HEK293 (cell line): ENCODE results near the gene CLMN.

Experiments
- GLI4 ChIP-seq: fragments of 450-650 bp; formaldehyde crosslinking; IDR thresholded peaks from 2 replicates; pipeline ENCODE4 v1.5.1; 2016; ENCODE audit warnings: missing biosample characterization, missing genetic modification characterization
- KLF1 ChIP-seq: fragments of 450-650 bp; formaldehyde crosslinking; IDR thresholded peaks from 2 replicates; pipeline ENCODE4 v1.5.1; 2016; ENCODE audit warnings: missing biosample characterization, missing genetic modification characterization
- SP2 ChIP-seq: fragments of 450-650 bp; formaldehyde crosslinking; IDR thresholded peaks from 2 replicates; pipeline ENCODE4 v1.5.1; 2016; ENCODE audit warnings: missing biosample characterization, missing genetic modification characterization
- TCF7L2 ChIP-seq: IDR thresholded peaks from 2 replicates; pipeline ENCODE4 v1.6.1; 2011; ENCODE audit warnings: low read depth, mild to moderate bottlenecking, inconsistent platforms, low read length, moderate library complexity, borderline replicate concordance
- ZNF274 ChIP-seq, 2 experiments: fragments of 200-500 bp in 1 of 2; fragments of 450-650 bp in 1 of 2; sonication (Bioruptor generic) in 1 of 2; formaldehyde crosslinking in 1 of 2; IDR thresholded peaks; 2 replicates each; pipeline versions ENCODE4 v1.5.1 to v1.6.1; 2014 to 2016; ENCODE audit warnings: borderline replicate concordance in 1 of 2, inconsistent platforms in 1 of 2, low read length in 1 of 2, missing biosample characterization in 1 of 2, missing genetic modification characterization in 1 of 2
- ZNF324 ChIP-seq: fragments of 450-650 bp; formaldehyde crosslinking; IDR thresholded peaks from 2 replicates; pipeline ENCODE4 v1.5.1; 2016; ENCODE audit warnings: missing biosample characterization, missing genetic modification characterization
- ZNF621 ChIP-seq: fragments of 450-650 bp; formaldehyde crosslinking; IDR thresholded peaks from 2 replicates; pipeline ENCODE4 v1.5.1; 2017; ENCODE audit warnings: missing biosample characterization, missing genetic modification characterization
- ZNF639 ChIP-seq: fragments of 450-650 bp; formaldehyde crosslinking; IDR thresholded peaks from 2 replicates; pipeline ENCODE4 v1.5.1; 2016; ENCODE audit warnings: missing biosample characterization, missing genetic modification characterization
- ZNF747 ChIP-seq: fragments of 450-650 bp; formaldehyde crosslinking; IDR thresholded peaks from 2 replicates; pipeline ENCODE4 v1.5.1; 2016; ENCODE audit warnings: missing biosample characterization, missing genetic modification characterization
- TF ChIP-seq, protein P1 (sequence below): fragments of 450-650 bp; formaldehyde crosslinking; IDR thresholded peaks from 2 replicates; pipeline ENCODE4 v1.5.1; 2016; ENCODE audit warnings: missing biosample characterization, missing genetic modification characterization

DNA sequence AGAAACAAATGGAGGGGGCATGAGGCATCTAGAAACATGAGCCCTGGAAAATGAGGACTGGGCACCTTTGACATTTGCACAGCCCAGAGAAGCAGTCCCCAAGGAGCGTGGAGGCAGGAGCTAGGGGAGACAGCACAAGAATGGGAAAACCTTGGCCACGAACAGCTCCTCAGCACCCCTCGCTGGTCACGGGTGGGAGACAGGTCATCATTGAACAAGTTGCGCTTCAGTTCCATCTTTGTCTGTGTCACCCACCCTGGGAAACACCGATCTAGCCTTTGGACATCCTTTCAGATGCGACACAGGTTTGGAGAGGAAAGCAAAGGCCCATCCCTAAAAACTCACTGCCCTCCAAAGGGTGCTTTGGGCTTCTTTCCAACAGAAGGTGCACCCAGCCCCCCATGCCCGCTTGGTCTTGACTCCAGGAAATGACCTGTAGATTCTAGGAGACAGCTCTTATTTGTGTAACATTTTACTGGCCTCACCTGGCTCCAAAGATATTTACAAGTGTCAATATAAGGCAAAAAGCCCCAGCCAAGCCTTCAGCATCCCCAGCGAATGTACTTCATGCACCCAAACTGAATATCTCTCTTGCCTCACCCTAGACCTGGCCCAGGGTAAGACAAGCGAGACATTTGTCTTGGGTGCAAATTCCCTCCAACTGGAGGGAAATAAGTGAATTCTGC lies 28.8 kb upstream of the CLMN start:
- TF ChIP-seq, protein P1, sequence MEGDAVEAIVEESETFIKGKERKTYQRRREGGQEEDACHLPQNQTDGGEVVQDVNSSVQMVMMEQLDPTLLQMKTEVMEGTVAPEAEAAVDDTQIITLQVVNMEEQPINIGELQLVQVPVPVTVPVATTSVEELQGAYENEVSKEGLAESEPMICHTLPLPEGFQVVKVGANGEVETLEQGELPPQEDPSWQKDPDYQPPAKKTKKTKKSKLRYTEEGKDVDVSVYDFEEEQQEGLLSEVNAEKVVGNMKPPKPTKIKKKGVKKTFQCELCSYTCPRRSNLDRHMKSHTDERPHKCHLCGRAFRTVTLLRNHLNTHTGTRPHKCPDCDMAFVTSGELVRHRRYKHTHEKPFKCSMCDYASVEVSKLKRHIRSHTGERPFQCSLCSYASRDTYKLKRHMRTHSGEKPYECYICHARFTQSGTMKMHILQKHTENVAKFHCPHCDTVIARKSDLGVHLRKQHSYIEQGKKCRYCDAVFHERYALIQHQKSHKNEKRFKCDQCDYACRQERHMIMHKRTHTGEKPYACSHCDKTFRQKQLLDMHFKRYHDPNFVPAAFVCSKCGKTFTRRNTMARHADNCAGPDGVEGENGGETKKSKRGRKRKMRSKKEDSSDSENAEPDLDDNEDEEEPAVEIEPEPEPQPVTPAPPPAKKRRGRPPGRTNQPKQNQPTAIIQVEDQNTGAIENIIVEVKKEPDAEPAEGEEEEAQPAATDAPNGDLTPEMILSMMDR (tag by site-specific recombination), result no peak
- no peak for TF ChIP-seq ZNF639 (tag by site-specific recombination)
- TF ChIP-seq ZNF747 (tag by site-specific recombination), result no peak
- TF ChIP-seq ZNF324 (tag by site-specific recombination), result no peak
- no peak for TF ChIP-seq KLF1
- TF ChIP-seq ZNF621 (tag by site-specific recombination), result no peak
- TF ChIP-seq TCF7L2, result no peak
- TF ChIP-seq ZNF274 (IDR thresholded peaks at IDR 0.05; ENCODE audit: low read length), result no peak
- TF ChIP-seq ZNF274 (tag by site-specific recombination; IDR thresholded peaks at IDR 0.05; ENCODE audit: borderline replicate concordance), result no peak
- no peak for TF ChIP-seq GLI4 (tag by site-specific recombination)
- TF ChIP-seq SP2 (tag by site-specific recombination), result no peak
